Loucy (cell line): ENCODE results near the gene PCCA.

Source experiments
- EZH2phosphoT487 ChIP-seq: fragments of 200-600 bp; IDR thresholded peaks from 2 replicates; pipeline ENCODE4 v1.6.1; 2018; ENCODE audit warnings: antibody characterized with exemption, mild to moderate bottlenecking, moderate library complexity, borderline replicate concordance
- TF ChIP-seq, protein P1 (sequence below): fragments of 200-600 bp; sonication (generic); conservative IDR thresholded peaks from 2 replicates; pipeline ENCODE4 v1.5.1; 2014; ENCODE audit warnings: mild to moderate bottlenecking, antibody characterized with exemption, low read length

DNA sequence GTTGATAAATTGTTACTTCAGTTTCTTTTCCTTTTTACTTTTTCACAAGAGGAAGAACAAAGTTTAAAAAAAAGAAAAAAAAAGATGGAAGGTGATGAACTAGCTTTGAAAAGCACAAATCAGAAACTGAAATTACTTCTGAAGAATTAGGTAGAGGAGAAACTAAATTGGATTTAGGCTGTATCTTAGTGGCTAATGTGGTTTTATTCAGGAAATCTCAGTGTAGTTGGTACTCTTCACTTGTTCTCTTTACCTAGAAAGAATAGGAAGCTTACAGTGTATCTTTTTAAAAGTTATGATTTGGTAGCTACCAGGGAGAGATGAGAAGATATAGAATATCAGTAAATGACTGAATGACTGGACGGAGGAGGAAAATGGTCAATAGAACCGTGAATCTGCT is 252.0 kb downstream of the PCCA start:
- TF ChIP-seq, protein P1, sequence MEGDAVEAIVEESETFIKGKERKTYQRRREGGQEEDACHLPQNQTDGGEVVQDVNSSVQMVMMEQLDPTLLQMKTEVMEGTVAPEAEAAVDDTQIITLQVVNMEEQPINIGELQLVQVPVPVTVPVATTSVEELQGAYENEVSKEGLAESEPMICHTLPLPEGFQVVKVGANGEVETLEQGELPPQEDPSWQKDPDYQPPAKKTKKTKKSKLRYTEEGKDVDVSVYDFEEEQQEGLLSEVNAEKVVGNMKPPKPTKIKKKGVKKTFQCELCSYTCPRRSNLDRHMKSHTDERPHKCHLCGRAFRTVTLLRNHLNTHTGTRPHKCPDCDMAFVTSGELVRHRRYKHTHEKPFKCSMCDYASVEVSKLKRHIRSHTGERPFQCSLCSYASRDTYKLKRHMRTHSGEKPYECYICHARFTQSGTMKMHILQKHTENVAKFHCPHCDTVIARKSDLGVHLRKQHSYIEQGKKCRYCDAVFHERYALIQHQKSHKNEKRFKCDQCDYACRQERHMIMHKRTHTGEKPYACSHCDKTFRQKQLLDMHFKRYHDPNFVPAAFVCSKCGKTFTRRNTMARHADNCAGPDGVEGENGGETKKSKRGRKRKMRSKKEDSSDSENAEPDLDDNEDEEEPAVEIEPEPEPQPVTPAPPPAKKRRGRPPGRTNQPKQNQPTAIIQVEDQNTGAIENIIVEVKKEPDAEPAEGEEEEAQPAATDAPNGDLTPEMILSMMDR: no peak
- no peak for TF ChIP-seq EZH2phosphoT487
